G401 (cell line): ENCODE results near the gene SLC7A6. TPM values are rescaled to one million over a fixed set of nuclear protein-coding genes. Genes with fewer than 3 reads are reported as not detected.

Source experiments
- DNase-seq: peaks from one replicate; pipeline ENCODE4 v3.0.0-alpha.2; 2015; ENCODE audit warnings: low spot score
- in situ Hi-C: cut with HindIII; loops from 2 replicates; pipeline ENCODE4 v1.10.0; 2016; ENCODE audit warnings: low sequenced_read_pairs, mixed read lengths
- total RNA-seq: library from RNA; depleted of rRNA; stranded (reverse); fragments of >200 nt; shearing (Covaris generic); gene quantifications from 2 replicates; pipeline ENCODE4 v1.2.3, GENCODE V29; 2014; rRNA removed

The SLC7A6 gene
- 21.5 and 27.4 TPM in 2 replicates for total RNA-seq

DNA sequence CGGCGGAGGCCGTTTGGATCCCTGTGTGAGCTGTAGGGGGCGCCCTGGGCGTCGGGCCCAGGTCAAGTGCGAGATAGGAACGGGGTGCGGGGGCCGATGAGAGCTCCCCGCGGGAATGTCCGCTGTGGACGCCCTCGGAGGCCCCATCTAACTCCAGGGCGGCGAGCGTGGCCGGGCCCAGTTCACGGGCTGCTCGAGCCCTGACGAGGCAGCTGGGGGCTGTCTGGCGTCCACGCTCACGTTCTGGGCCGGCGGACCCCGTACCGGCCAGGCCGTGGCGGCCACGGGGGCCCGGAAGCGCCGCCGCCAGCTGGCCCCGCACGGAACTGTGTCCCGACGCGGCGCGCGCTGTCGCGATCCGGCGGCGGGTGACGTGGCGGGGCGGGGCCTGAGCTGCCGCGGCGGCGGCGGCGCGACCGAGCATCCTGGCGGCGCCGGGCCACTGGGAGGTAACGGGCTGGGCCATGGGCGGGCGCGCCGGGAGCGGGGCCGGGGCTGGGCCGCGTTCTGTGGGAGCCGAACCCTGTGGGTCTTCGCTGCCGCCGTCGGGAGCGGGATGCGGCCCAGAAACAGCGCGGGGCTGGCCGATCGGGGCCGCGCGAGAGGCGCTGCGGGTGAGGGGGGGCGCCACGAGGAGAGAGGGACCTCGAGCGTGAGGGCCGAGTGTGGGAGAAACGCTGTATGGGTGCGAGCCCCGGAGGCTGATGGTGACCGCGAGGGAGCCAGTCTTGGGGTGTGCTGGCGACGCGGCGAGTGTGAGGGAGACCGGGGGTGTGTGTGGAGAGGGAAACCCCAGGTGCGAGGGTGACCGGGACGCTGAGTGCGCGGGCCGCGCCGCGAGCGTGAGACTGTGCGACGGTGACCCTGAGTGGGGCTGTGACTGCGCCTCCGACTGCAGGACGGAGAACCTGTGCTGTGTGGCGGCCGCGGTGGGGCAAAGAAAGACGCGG is at the start of gene SLC7A6:
Gene SLC7A6 (plus strand): TSS at position 399 of the 950 bp plus-strand sequence. CDS start 10,201 bp downstream, outside the sequence.
- in situ Hi-C loops, result no loop called here
- DNase-seq, result peak; percentile 57

DNA sequence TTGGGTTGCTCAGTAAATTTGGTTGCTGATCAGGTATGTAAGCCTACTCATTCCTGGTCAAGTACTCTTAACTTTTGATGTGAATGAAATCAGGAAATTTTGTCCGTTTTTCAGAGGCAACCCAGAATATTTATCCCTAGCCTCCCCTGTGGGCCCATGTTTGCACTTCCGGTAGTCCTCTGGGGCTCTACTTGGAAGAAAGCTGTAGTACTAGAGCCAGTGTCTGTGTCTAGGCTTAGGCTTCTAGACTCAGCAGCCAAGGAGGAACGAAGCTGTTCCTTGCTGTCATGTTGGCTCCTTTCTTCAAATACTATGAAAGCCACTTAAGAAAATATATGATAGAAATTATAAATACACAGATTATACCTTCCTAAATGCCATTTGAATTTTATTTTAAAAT is 49.6 kb upstream of the SLC7A6 start:
- no peak for DNase-seq
- in situ Hi-C loops, result no loop called here

- in situ Hi-C loops, result no loop called here
- DNase-seq, result no peak
Observed at GRCh38 chr16:68215302-68215701, 49.0 kb upstream of the SLC7A6 start.

DNA sequence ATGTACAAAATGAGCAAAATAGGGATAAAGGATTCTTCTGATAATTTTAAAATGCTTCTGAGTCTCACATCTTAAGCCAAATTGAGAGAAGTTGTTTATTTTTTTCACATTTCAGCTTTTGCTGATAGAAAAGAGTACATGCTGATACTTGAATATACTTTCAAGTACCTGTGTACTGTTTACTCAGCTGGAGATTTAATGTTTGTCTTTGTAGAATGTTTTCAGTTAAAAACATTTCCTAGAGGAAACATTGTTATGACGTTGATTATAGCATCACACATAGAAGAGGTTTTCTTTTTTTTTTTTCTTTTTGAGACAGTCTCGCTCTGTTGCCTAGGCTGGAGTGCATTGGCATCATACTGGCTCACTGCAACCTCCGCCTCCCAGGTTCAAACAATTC is 48.1 kb upstream of the SLC7A6 start:
- DNase-seq, result no peak
- in situ Hi-C loops, result no loop called here

DNA sequence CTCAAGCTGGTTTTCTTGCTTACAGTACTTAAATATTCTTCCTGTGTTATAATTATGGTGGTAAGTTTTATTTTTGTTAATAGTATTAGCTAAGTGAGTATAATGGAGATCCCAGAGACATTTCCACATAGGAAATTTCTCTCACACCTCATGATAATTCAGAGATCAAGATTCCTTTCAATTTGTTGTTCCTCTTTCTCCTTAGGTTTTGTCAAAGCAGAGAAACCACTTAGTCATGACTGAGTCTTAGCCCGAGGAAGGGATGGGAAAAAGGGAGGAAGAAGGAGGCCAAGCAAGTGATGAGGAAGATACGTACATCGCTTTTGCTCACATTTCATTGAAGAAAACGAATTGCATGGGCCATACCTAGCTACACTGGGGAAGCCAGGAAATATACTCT is 46.8 kb upstream of the SLC7A6 start:
- in situ Hi-C loops, result no loop called here

GRCh38 chr16:68219725-68220351 is 44.5 kb upstream of the SLC7A6 start:
- peak; percentile 52 for DNase-seq
- in situ Hi-C loops, result no loop called here

More for the DNA sequence above, 46.8 kb upstream of the SLC7A6 start:
- no peak for DNase-seq

- DNase-seq, result no peak
- in situ Hi-C loops, result no loop called here
Observed at GRCh38 chr16:68223072-68223471, 41.3 kb upstream of the SLC7A6 start.

GRCh38 chr16:68226116-68226515 is 38.2 kb upstream of the SLC7A6 start:
- no peak for DNase-seq
- in situ Hi-C loops, result no loop called here

GRCh38 chr16:68227183-68227793 is 37.0 kb upstream of the SLC7A6 start:
- DNase-seq, result no peak
- in situ Hi-C loops, result no loop called here

- in situ Hi-C loops, result no loop called here
- peak; percentile 63 for DNase-seq
Observed at GRCh38 chr16:68227850-68228553, 36.3 kb upstream of the SLC7A6 start.

- in situ Hi-C loops, result no loop called here
- no peak for DNase-seq
Observed at GRCh38 chr16:68228652-68229051, 35.7 kb upstream of the SLC7A6 start.

GRCh38 chr16:68229431-68230175 is 34.7 kb upstream of the SLC7A6 start:
- DNase-seq, result peak; percentile 80
- in situ Hi-C loops, result no loop called here

- no peak for DNase-seq
- in situ Hi-C loops, result no loop called here
Observed at GRCh38 chr16:68230176-68230571, 34.2 kb upstream of the SLC7A6 start.

DNA sequence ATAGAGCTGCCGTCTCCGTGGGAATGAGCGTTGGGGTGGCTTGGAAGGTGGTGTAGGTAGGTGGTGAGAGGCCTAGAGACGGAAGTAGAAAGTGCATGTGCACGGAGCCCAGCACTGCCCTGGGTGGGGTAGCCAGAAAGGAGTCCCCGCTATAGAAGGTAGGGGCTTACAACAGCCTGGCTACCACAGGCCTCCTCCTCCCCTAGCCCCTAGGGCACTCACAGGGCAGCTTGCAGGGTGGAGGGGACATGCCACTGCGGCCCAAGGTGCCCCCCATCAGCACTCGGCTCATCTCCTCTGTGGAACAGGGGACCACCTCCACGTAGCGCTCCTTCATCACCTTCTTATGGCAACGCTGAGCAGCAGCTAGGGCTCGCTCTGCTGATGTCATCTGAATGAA is 33.4 kb upstream of the SLC7A6 start:
- no peak for DNase-seq
- in situ Hi-C loops, result no loop called here

GRCh38 chr16:68231384-68232136 is 32.8 kb upstream of the SLC7A6 start:
- no peak for DNase-seq
- in situ Hi-C loops, result no loop called here

- no peak for DNase-seq
- in situ Hi-C loops, result no loop called here
Observed at GRCh38 chr16:68232335-68232734, 32.0 kb upstream of the SLC7A6 start.

DNA sequence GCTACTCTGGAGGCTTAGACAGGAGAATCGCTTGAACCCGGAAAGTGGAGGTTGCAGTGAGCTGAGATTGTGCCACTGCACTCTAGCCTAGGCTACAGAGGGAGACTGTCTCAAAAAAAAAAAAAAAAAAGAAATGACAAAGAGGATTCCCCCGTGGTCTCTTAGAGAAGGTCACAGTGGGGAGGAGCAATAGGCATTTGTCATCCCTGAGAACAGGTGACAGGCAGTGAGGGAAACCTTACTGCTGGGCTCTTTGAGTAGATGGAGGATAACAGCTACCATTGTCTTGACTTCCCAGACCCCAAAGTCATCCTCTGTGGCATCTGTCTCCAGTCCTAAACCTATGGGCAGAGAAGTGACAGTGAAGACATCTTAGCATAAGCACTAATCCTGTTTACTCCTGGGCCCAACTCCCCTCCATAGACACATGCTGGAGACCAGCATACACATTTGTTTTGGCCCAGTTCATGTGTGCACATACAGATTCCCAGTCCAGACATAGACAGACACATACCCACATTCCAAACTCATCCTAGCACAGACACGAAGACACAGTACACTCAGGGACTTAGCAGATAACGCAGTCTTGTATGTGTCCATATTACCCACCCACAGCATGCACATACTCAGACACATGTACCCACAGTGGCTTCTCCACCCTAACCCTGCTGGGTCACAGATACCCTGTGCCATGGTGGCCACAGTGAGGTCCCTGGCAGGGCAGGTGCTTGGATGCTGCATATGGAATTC is 31.1 kb upstream of the SLC7A6 start:
- in situ Hi-C loops, result no loop called here

GRCh38 chr16:68233835-68234187 is 30.5 kb upstream of the SLC7A6 start:
- in situ Hi-C loops, result no loop called here
- DNase-seq, result no peak

More for the DNA sequence above, 31.1 kb upstream of the SLC7A6 start:
- no peak for DNase-seq
